HUES48 (cell line): ENCODE results near the gene KCNK7.
"Not testable (repeated sequence)": the region's sequence is repeated elsewhere in the genome, so short reads cannot be mapped to it uniquely, and the experiment has no call there.

Experiments
- H3K27ac ChIP-seq: one replicate; pipeline ENCODE4 v1.7.0; 2013; ENCODE audit warnings: low read depth, low read length, inconsistent platforms
- H3K27me3 ChIP-seq: 2 replicates; pipeline ENCODE4 v1.6.1; 2013; ENCODE audit warnings: mild to moderate bottlenecking, low read length; ENCODE audit not compliant: control insufficient read depth, insufficient read depth
- H3K36me3 ChIP-seq: 2 replicates; pipeline ENCODE4 v1.6.1; 2013; ENCODE audit warnings: low read length; ENCODE audit not compliant: control insufficient read depth, insufficient read depth
- H3K4me1 ChIP-seq: 2 replicates; pipeline ENCODE4 v1.6.1; 2013; ENCODE audit warnings: mild to moderate bottlenecking, low read length; ENCODE audit not compliant: control insufficient read depth, insufficient read depth
- H3K4me3 ChIP-seq: 2 replicates; pipeline ENCODE4 v1.5.1; 2013; ENCODE audit warnings: mild to moderate bottlenecking, low read depth, low read length
- H3K9ac ChIP-seq: 2 replicates; pipeline ENCODE4 v1.6.1; 2013; ENCODE audit warnings: mild to moderate bottlenecking, low read depth, low read length, moderate library complexity
- H3K9me3 ChIP-seq: 2 replicates; pipeline ENCODE4 v1.6.1; 2013; ENCODE audit warnings: low read length; ENCODE audit not compliant: control insufficient read depth, insufficient read depth

Gene KCNK7

GRCh38 chr11:65569164-65569972 lies 26.2 kb downstream of the KCNK7 start:
- Histone ChIP-seq H3K36me3 (0 out of 2 replicates have a peak, but pooled peaks cover 2% of the 10 kb centered on the region), H3K9ac (0 out of 2 replicates have a peak overlapping the region, but pooled peaks have one; percentile 28), H3K27ac (peak overlapping the region; percentile 85), H3K4me1 (peaks cover 16% of the 10 kb centered on the region; the same call in 1 of the 2 replicates), H3K4me3 (peak overlapping the region; percentile 84), H3K9me3 (no peaks in the 10 kb centered on the region), H3K27me3 (no peaks in the 10 kb centered on the region; the same call in 1 of the 2 replicates)

GRCh38 chr11:65565624-65566453 lies 29.8 kb downstream of the KCNK7 start:
- Histone ChIP-seq H3K27ac (no peak overlapping the region), H3K4me3 (no peak overlapping the region), H3K27me3 (no peaks in the 10 kb centered on the region), H3K36me3 (no peaks in the 10 kb centered on the region), H3K9ac (no peak overlapping the region), H3K9me3 (no peaks in the 10 kb centered on the region), H3K4me1 (peaks cover 13% of the 10 kb centered on the region)

DNA sequence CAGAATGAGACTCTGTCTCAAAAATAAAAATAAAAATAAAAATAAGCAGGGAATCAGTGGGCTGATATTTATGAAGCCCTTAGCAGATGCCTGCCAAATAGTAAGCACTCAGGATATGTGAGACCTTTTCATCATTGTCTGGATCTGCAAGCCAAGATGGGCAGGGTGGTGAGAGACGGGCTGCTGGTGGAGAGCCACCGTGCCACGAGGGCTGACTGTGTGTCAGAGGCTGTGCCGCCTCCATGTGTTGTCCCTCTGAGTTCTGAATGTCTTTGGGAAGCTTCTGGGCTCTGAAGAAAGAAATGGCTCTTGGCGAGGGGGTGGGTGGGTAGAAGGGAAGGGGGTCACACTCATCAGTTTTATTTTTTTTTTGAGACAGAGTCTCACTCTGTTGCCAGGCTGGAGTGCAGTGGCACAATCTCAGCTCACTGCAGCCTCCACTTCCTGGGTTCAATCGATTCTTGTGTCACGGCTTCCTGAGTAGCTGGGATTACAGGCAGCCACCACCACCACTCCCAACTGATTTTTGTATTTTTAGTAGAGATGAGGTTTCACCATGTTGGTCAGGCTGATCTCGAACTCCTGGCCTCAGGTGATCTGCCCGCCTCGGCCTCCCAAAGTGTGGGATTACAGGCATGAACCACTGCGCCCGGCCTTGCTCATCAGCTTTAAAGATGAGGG lies 30.6 kb downstream of the KCNK7 start:
- H3K4me1 ChIP-seq: peaks cover 21% of the 10 kb centered on the region
- not testable (repeated sequence) for H3K9me3 ChIP-seq, H3K27me3 ChIP-seq, H3K27ac ChIP-seq, H3K4me3 ChIP-seq, H3K9ac ChIP-seq, H3K36me3 ChIP-seq

DNA sequence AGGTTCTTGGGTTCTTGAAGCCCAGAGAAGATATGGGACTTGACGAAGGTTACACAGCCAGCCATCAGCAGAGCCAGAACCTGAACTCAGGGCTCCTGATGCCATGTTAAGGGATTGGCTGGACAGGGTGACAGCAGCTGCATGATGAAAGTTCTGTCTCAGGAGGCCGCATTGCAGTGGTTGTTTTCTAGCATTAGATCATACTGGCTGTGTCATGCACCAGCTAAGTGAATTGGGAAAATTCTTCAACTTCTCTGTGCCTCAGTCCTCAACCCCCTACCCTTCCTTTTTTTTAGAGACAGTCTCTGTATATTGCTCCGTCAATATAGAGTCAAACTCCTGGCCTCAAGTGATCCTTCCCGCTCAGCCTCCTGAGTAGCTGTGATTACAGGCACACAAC lies 32.0 kb downstream of the KCNK7 start:
- Histone ChIP-seq H3K9ac (no peak overlapping the region), H3K27ac (no peak overlapping the region), H3K27me3 (peaks cover 19% of the 10 kb centered on the region), H3K9me3 (no peaks in the 10 kb centered on the region), H3K36me3 (no peaks in the 10 kb centered on the region), H3K4me1 (peaks cover 24% of the 10 kb centered on the region), H3K4me3 (no peak overlapping the region)

DNA sequence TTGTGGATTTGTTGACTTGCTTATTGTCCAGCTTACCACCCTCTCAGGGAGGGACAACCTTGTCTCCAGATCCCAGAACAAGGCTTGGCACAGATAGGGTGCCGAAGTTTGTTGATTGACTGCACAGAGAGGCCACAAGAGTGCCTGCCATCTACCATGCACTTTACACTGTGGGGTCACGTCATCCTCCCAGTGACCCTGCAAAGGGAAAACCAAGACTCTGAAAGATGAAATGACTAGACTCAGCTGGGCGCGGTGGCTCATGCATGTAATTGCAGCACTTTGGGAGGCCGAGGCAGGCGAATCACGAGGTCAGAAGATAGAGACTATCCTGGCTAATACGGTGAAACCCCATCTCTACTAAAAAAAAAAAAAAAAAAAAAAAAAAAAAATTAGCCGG lies 32.8 kb downstream of the KCNK7 start:
- Histone ChIP-seq H3K4me3 (no peak overlapping the region), H3K4me1 (peaks cover 25% of the 10 kb centered on the region), H3K27me3 (peaks cover 20% of the 10 kb centered on the region), H3K9me3 (no peaks in the 10 kb centered on the region), H3K9ac (no peak overlapping the region), H3K36me3 (no peaks in the 10 kb centered on the region), H3K27ac (no peak overlapping the region)

DNA sequence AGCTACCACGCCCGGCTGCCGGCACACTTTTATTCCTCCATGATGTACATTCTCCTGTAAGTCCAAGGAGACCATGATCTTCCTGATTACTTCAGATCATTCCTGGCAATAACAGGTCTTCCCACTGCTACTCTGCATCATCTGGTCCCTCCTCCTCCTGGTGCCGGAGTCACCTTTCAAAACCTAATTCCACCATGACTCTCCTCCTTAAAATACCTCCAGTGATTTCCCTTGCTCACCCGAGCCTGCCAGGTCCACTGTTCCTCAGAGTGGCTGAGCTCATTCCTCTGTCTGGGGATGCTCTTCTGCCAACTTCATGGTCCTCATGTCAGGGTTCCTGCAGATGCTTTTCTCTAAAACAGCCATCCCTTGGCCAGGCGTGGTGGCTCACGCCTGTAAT lies 33.6 kb downstream of the KCNK7 start:
- Histone ChIP-seq H3K27me3 (peaks cover 26% of the 10 kb centered on the region), H3K9ac (no peak overlapping the region), H3K9me3 (no peaks in the 10 kb centered on the region), H3K4me3 (no peak overlapping the region), H3K27ac (no peak overlapping the region), H3K4me1 (peaks cover 25% of the 10 kb centered on the region), H3K36me3 (no peaks in the 10 kb centered on the region)

- no peaks in the 10 kb centered on the region for H3K36me3 ChIP-seq
- no peak overlapping the region for H3K27ac ChIP-seq
- H3K9me3 ChIP-seq: no peaks in the 10 kb centered on the region
- H3K4me1 ChIP-seq: peaks cover 25% of the 10 kb centered on the region
- H3K27me3 ChIP-seq: peaks cover 31% of the 10 kb centered on the region
- H3K9ac ChIP-seq: no peak overlapping the region
- 0 out of 2 replicates have a peak overlapping the region, but pooled peaks have one; percentile 13 for H3K4me3 ChIP-seq
These were observed 34.8 kb downstream of the KCNK7 start for GRCh38 chr11:65560555-65561418.

DNA sequence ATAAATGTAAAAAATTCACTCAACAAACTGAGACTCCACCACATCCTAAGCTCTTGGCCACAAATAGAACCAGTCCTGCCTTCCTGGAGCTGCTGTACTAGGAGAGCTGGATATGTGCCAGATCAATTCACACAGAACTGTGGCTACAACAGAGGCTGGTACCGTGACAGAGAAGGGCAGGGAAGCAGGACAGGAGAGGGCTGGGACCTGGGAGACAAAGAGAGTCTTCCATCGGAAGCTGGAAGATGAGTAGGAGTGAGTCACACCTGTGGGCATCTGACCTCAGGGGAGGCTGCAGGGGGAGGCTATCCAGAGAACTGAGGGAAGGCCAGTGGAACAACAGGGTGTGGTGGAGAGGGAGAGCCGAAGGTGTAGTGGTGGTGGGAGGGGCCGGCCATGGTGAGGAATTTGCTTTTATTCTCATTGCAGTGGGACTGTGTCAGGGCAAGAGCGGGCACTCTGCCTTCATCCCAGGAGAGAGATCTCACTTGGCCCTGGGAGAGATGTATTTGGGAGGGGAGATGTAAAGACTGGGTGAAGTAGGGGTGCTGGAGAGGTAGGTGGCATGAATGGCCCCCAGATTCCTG lies 35.6 kb downstream of the KCNK7 start:
- H3K36me3 ChIP-seq: no peaks in the 10 kb centered on the region
- H3K4me3 ChIP-seq: no peak overlapping the region
- H3K9me3 ChIP-seq: no peaks in the 10 kb centered on the region
- peaks cover 25% of the 10 kb centered on the region for H3K4me1 ChIP-seq
- no peak overlapping the region for H3K9ac ChIP-seq
- H3K27me3 ChIP-seq: peaks cover 32% of the 10 kb centered on the region
- H3K27ac ChIP-seq: peak overlapping the region; percentile 3

DNA sequence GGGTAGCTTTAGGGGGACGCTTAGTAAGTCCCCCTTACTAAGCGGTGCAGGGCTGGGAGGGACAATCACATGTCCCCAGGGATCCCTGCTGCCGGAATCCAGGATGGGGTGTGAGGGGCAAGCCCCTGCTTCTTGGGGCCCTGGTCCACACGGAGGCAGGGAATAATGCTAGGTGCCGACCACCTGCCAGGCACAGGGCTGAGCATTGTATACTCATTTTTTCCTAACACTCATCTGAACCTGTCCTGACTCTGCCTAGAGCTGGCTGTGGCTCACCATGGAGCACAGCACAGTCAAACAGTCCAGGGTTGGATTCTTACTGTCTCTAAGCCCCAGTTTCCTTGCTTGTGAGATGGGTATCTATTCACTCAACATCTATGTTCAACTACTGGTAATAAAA lies 36.1 kb downstream of the KCNK7 start:
- peaks cover 25% of the 10 kb centered on the region for H3K4me1 ChIP-seq
- no peaks in the 10 kb centered on the region for H3K9me3 ChIP-seq
- H3K9ac ChIP-seq: no peak overlapping the region
- H3K27ac ChIP-seq: no peak overlapping the region
- H3K27me3 ChIP-seq: peaks cover 38% of the 10 kb centered on the region
- no peak overlapping the region for H3K4me3 ChIP-seq
- no peaks in the 10 kb centered on the region for H3K36me3 ChIP-seq
